WERI-Rb-1 (cell line): Measurements from ENCODE around the gene FOXO6.

Source experiments
- DNase-seq: peaks from one replicate; pipeline ENCODE4 v3.0.0-alpha.2; 2020
- H3K27ac ChIP-seq: fragments of 250-450 bp; sonication (Bioruptor Pico); 2 replicates; pipeline ENCODE4 v1.5.1; 2020; ENCODE audit warnings: mild to moderate bottlenecking, moderate library complexity
- H3K27me3 ChIP-seq: fragments of 250-450 bp; sonication (Bioruptor Pico); 2 replicates; pipeline ENCODE4 v1.5.1; 2021; ENCODE audit warnings: mild to moderate bottlenecking, low read depth, moderate library complexity; ENCODE audit not compliant: insufficient read depth, severe bottlenecking
- H3K36me3 ChIP-seq: fragments of 250-450 bp; sonication (Bioruptor Pico); 2 replicates; pipeline ENCODE4 v1.5.1; 2020; ENCODE audit warnings: mild to moderate bottlenecking, moderate library complexity
- H3K4me3 ChIP-seq: 2 replicates; pipeline ENCODE4 v1.5.1; 2011; ENCODE audit warnings: low read depth, mild to moderate bottlenecking, control low read depth, low read length
- H3K9me3 ChIP-seq: fragments of 250-450 bp; sonication (Bioruptor Pico); 2 replicates; pipeline ENCODE4 v1.5.1; 2021; ENCODE audit warnings: mild to moderate bottlenecking, moderate library complexity; ENCODE audit not compliant: severe bottlenecking
- CTCF ChIP-seq: IDR thresholded peaks from 2 replicates; pipeline ENCODE4 v1.5.1; 2011; ENCODE audit warnings: low read depth, mild to moderate bottlenecking, control low read depth, inconsistent platforms, low read length

Gene FOXO6

GRCh38 chr1:41422306-41422705 lies 61.1 kb downstream of the FOXO6 start:
- Histone ChIP-seq H3K27ac (no peak overlapping the region), H3K4me3 (no peak overlapping the region), H3K9me3 (no peaks in the 10 kb centered on the region), H3K36me3 (no peaks in the 10 kb centered on the region), H3K27me3 (no peaks in the 10 kb centered on the region)
- TF ChIP-seq CTCF: no peak
- no peak for DNase-seq

- Histone ChIP-seq H3K27ac (no peak overlapping the region), H3K9me3 (no peaks in the 10 kb centered on the region), H3K4me3 (no peak overlapping the region), H3K27me3 (no peaks in the 10 kb centered on the region), H3K36me3 (no peaks in the 10 kb centered on the region)
- no peak for DNase-seq
- peak; percentile 45; the same call in 1 of the 2 replicates for TF ChIP-seq CTCF
Measured at GRCh38 chr1:41423511-41424191, 62.4 kb downstream of the FOXO6 start.

- Histone ChIP-seq H3K27me3 (no peaks in the 10 kb centered on the region), H3K9me3 (no peaks in the 10 kb centered on the region), H3K4me3 (no peak overlapping the region), H3K36me3 (no peaks in the 10 kb centered on the region), H3K27ac (no peak overlapping the region)
- no peak for DNase-seq
- no peak for TF ChIP-seq CTCF
Measured at GRCh38 chr1:41424581-41425118, 63.4 kb downstream of the FOXO6 start.

GRCh38 chr1:41425369-41425768 lies 64.1 kb downstream of the FOXO6 start:
- Histone ChIP-seq H3K27ac (no peak overlapping the region), H3K27me3 (no peaks in the 10 kb centered on the region), H3K4me3 (no peak overlapping the region), H3K9me3 (no peaks in the 10 kb centered on the region), H3K36me3 (no peaks in the 10 kb centered on the region)
- no peak for TF ChIP-seq CTCF
- DNase-seq: no peak

GRCh38 chr1:41426201-41426890 lies 65.1 kb downstream of the FOXO6 start:
- no peak overlapping the region for H3K4me3 ChIP-seq
- H3K27ac ChIP-seq: no peak overlapping the region
- no peaks in the 10 kb centered on the region for H3K9me3 ChIP-seq
- no peak for DNase-seq
- no peak for TF ChIP-seq CTCF
- H3K36me3 ChIP-seq: no peaks in the 10 kb centered on the region
- H3K27me3 ChIP-seq: no peaks in the 10 kb centered on the region
